GM12872 (cell line): ENCODE results near the gene ANKRD60.

Experiments
- CTCF ChIP-seq: IDR thresholded peaks from 3 replicates; pipeline ENCODE4 v1.5.1; 2011; ENCODE audit warnings: low read depth, mild to moderate bottlenecking, low read length, moderate library complexity; ENCODE audit not compliant: insufficient read depth

ANKRD60 gene

GRCh38 chr20:58228484-58229197 lies at the start of gene ANKRD60:
Gene ANKRD60 (minus strand): TSS chr20:58228653. CDS start chr20:58228653, 0 bp downstream.
- TF ChIP-seq CTCF, result no peak

GRCh38 chr20:58277578-58278472 lies 49.4 kb upstream of the ANKRD60 start:
- no peak for TF ChIP-seq CTCF

- no peak for TF ChIP-seq CTCF
Observed at GRCh38 chr20:58277107-58277506, 48.7 kb upstream of the ANKRD60 start.

GRCh38 chr20:58274384-58274783 lies 45.9 kb upstream of the ANKRD60 start:
- no peak for TF ChIP-seq CTCF

- TF ChIP-seq CTCF, result no peak
Observed at GRCh38 chr20:58271606-58272351, 43.3 kb upstream of the ANKRD60 start.

GRCh38 chr20:58268936-58269619 lies 40.6 kb upstream of the ANKRD60 start:
- no peak for TF ChIP-seq CTCF

GRCh38 chr20:58268421-58268821 lies 40.0 kb upstream of the ANKRD60 start:
- no peak for TF ChIP-seq CTCF
